ENCODE data around the gene NPY4R2. TPM values are rescaled to one million over a fixed set of nuclear protein-coding genes. Genes with fewer than 3 reads are reported as not detected.
"Not testable (repeated sequence)": the region's sequence is repeated elsewhere in the genome, so short reads cannot be mapped to it uniquely, and the experiment has no call there.

The NPY4R2 gene
- polyA plus RNA-seq, 1 experiment, result 0.06 TPM

DNA sequence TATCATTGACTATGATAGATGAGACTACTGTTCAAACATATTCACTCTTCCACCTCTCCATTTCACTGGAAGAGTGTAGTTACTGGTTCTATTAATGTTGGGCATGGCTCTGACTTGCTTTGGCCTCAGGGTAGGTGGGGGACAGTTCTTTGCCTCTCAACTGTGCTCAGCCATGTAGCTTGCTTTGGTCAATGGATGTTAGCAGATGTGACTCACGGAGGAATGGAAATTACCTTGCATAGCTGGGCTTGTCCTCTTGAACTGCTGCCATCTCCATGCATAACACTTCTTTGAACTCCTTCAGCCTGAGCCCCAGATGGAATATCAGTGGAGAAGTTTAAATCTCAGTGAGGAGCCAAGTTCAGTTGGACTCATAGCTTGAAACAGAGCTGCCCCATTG, 9.1 kb upstream of the NPY4R2 start:
- DNase-seq (ENCODE audit: low read depth, low spot score); H3K27me3 ChIP-seq (ENCODE audit: control insufficient read depth, insufficient read depth, low read length); POLR2A ChIA-PET; H3K4me3 ChIP-seq (ENCODE audit: low read depth, low read length); CTCF ChIA-PET; H3K9me3 ChIP-seq (ENCODE audit: control insufficient read depth, insufficient read depth, low read length); H3K27ac ChIP-seq (ENCODE audit: low read depth, low read length): not testable (repeated sequence)

GRCh38 chr10:47910486-47910885, 8.0 kb upstream of the NPY4R2 start:
- CTCF ChIA-PET; DNase-seq (ENCODE audit: low read depth, low spot score); H3K4me3 ChIP-seq (ENCODE audit: low read depth, low read length); H3K27ac ChIP-seq (ENCODE audit: low read depth, low read length); H3K27me3 ChIP-seq (ENCODE audit: control insufficient read depth, insufficient read depth, low read length); POLR2A ChIA-PET; H3K9me3 ChIP-seq (ENCODE audit: control insufficient read depth, insufficient read depth, low read length): not testable (repeated sequence)

DNA sequence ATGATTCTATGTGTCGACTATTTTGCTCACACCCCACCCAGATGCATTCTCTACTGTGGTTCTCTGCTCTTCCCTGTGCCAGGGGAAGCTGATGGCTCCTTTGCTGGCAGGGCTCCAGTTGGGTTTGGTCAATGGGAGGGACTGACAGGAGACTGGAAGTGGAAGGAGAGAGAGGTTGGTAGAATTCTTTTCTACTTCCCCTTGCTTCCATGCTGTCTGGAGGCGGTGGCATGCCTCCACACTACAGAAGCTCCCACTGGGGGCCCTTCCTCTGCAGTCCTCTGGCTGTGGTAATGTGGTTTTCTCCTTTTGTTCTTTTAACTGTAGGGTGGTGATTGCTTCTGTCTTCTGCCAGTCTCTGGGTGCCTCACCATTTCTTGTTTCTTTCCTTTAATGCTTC, 4.4 kb upstream of the NPY4R2 start:
- POLR2A ChIA-PET; DNase-seq (ENCODE audit: low read depth, low spot score); CTCF ChIA-PET: not testable (repeated sequence)

GRCh38 chr10:47915849-47916548, 2.5 kb upstream of the NPY4R2 start:
- POLR2A ChIA-PET; H3K4me3 ChIP-seq (ENCODE audit: low read depth, low read length); DNase-seq (ENCODE audit: low read depth, low spot score); H3K9me3 ChIP-seq (ENCODE audit: control insufficient read depth, insufficient read depth, low read length); H3K27me3 ChIP-seq (ENCODE audit: control insufficient read depth, insufficient read depth, low read length); H3K27ac ChIP-seq (ENCODE audit: low read depth, low read length); CTCF ChIA-PET: not testable (repeated sequence)
- TF ChIP-seq, protein P1, sequence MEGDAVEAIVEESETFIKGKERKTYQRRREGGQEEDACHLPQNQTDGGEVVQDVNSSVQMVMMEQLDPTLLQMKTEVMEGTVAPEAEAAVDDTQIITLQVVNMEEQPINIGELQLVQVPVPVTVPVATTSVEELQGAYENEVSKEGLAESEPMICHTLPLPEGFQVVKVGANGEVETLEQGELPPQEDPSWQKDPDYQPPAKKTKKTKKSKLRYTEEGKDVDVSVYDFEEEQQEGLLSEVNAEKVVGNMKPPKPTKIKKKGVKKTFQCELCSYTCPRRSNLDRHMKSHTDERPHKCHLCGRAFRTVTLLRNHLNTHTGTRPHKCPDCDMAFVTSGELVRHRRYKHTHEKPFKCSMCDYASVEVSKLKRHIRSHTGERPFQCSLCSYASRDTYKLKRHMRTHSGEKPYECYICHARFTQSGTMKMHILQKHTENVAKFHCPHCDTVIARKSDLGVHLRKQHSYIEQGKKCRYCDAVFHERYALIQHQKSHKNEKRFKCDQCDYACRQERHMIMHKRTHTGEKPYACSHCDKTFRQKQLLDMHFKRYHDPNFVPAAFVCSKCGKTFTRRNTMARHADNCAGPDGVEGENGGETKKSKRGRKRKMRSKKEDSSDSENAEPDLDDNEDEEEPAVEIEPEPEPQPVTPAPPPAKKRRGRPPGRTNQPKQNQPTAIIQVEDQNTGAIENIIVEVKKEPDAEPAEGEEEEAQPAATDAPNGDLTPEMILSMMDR (IDR thresholded peaks at IDR 0.05; ENCODE audit: low read depth, low read length), result 0 out of 2 replicates have a peak, but pooled peaks have one; percentile 10

More for the DNA sequence above, 4.4 kb upstream of the NPY4R2 start:
- not testable (repeated sequence) for H3K9me3 ChIP-seq (ENCODE audit: control insufficient read depth, insufficient read depth, low read length); H3K27ac ChIP-seq (ENCODE audit: low read depth, low read length); H3K27me3 ChIP-seq (ENCODE audit: control insufficient read depth, insufficient read depth, low read length); H3K4me3 ChIP-seq (ENCODE audit: low read depth, low read length)

GRCh38 chr10:47920610-47921009, 2.1 kb downstream of the NPY4R2 start:
- POLR2A ChIA-PET; H3K27me3 ChIP-seq (ENCODE audit: control insufficient read depth, insufficient read depth, low read length); H3K9me3 ChIP-seq (ENCODE audit: control insufficient read depth, insufficient read depth, low read length); H3K27ac ChIP-seq (ENCODE audit: low read depth, low read length); CTCF ChIA-PET; H3K4me3 ChIP-seq (ENCODE audit: low read depth, low read length): not testable (repeated sequence)
- DNase-seq (ENCODE audit: low read depth, low spot score), result peak; percentile 11

DNA sequence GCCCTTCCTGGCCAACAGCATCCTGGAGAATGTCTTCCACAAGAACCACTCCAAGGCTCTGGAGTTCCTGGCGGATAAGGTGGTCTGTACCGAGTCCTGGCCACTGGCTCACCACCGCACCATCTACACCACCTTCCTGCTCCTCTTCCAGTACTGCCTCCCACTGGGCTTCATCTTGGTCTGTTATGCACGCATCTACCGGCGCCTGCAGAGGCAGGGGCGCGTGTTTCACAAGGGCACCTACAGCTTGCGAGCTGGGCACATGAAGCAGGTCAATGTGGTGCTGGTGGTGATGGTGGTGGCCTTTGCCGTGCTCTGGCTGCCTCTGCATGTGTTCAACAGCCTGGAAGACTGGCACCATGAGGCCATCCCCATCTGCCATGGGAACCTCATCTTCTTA, 4.0 kb downstream of the NPY4R2 start:
- H3K27me3 ChIP-seq (ENCODE audit: control insufficient read depth, insufficient read depth, low read length); H3K27ac ChIP-seq (ENCODE audit: low read depth, low read length); H3K4me3 ChIP-seq (ENCODE audit: low read depth, low read length); CTCF ChIA-PET; DNase-seq (ENCODE audit: low read depth, low spot score); H3K9me3 ChIP-seq (ENCODE audit: control insufficient read depth, insufficient read depth, low read length); POLR2A ChIA-PET: not testable (repeated sequence)

DNA sequence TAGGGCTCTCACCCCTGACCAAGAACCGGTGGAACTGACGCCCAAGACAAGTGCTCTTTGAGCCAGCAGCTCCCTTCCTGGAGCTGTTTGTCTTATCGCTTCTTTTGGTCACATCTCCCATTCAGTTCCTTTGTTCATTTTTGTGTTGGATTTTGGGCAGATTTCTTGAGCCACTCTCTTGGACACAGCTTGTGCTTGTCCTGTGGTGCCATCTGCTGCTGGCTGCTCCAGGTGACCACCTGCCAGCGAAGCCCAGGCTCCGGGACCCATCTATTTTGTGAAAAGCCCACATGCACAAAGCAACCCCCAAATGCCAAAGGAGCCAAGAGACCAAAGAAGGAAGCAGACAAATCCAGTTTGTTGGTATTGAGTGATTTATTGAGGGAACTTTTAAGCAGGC, 6.2 kb downstream of the NPY4R2 start:
- CTCF ChIA-PET; POLR2A ChIA-PET; DNase-seq (ENCODE audit: low read depth, low spot score): not testable (repeated sequence)

DNA sequence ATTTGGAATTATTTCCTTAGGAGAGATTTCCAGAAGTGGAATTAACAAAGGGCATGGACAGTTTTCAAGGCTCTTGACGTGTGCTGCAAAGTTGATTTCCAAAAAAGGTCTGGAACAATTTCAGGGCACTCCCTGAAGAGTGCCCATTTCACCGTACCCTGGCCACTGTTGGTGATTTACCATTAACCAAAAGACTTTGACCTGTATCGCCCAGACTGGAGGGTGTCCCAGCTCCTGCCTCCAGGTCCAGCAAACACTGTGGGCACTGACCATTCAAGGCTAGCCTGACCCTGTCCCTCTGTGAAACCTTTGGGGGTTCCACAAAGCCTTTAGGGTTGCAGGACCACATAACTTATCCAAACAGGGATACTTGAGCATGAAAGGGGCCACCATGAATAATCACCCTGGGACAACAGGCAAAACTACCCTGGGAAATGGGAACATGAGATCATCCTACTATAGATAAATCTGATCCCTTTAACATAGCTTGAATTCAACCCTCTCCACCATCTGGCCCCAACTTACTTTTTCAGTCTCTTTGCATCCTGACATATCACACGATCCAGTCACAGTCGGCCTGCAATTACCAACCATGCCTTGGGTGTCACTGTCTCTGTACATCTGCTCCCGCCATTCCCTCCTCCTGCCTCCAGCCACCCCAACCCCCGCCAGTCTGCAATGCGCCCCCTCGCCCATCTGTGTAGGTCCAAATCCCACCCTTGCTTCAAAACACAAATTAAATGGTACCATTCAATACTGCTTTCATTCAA, 8.9 kb downstream of the NPY4R2 start:
- POLR2A ChIA-PET; CTCF ChIA-PET; H3K27ac ChIP-seq (ENCODE audit: low read depth, low read length); DNase-seq (ENCODE audit: low read depth, low spot score); H3K27me3 ChIP-seq (ENCODE audit: control insufficient read depth, insufficient read depth, low read length); H3K9me3 ChIP-seq (ENCODE audit: control insufficient read depth, insufficient read depth, low read length); H3K4me3 ChIP-seq (ENCODE audit: low read depth, low read length): not testable (repeated sequence)

More for the DNA sequence above, 6.2 kb downstream of the NPY4R2 start:
- H3K27ac ChIP-seq (ENCODE audit: low read depth, low read length); H3K4me3 ChIP-seq (ENCODE audit: low read depth, low read length); H3K9me3 ChIP-seq (ENCODE audit: control insufficient read depth, insufficient read depth, low read length); H3K27me3 ChIP-seq (ENCODE audit: control insufficient read depth, insufficient read depth, low read length): not testable (repeated sequence)

GRCh38 chr10:47928225-47928624, 9.8 kb downstream of the NPY4R2 start:
- H3K4me3 ChIP-seq (ENCODE audit: low read depth, low read length); H3K9me3 ChIP-seq (ENCODE audit: control insufficient read depth, insufficient read depth, low read length); H3K27ac ChIP-seq (ENCODE audit: low read depth, low read length); H3K27me3 ChIP-seq (ENCODE audit: control insufficient read depth, insufficient read depth, low read length); POLR2A ChIA-PET; DNase-seq (ENCODE audit: low read depth, low spot score); CTCF ChIA-PET: not testable (repeated sequence)

DNA sequence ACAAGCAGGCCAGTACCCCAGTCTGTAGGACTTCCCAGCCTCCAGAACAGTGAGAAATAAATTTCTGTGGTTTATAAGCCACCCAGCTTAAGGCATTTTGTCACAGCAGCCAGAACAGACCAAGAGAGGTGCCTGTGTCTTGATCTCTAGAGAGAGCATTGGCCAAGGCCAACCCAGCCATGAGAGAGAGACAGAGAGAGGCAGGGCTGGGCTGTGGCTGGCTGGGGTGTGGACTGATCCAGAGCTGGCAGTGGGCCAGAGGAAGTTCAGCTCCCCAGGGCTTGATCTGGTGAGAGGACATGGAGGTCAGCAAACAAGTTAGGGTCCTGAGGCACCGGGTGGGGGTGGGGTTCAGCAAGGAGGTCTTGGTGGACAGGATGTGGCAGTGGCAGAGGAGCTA, 14.4 kb downstream of the NPY4R2 start:
- CTCF ChIA-PET; H3K27ac ChIP-seq (ENCODE audit: low read depth, low read length); H3K9me3 ChIP-seq (ENCODE audit: control insufficient read depth, insufficient read depth, low read length); H3K27me3 ChIP-seq (ENCODE audit: control insufficient read depth, insufficient read depth, low read length); POLR2A ChIA-PET; H3K4me3 ChIP-seq (ENCODE audit: low read depth, low read length); DNase-seq (ENCODE audit: low read depth, low spot score): not testable (repeated sequence)

GRCh38 chr10:47933462-47933861, 15.0 kb downstream of the NPY4R2 start:
- POLR2A ChIA-PET; H3K27ac ChIP-seq (ENCODE audit: low read depth, low read length); CTCF ChIA-PET; H3K27me3 ChIP-seq (ENCODE audit: control insufficient read depth, insufficient read depth, low read length); DNase-seq (ENCODE audit: low read depth, low spot score); H3K4me3 ChIP-seq (ENCODE audit: low read depth, low read length); H3K9me3 ChIP-seq (ENCODE audit: control insufficient read depth, insufficient read depth, low read length): not testable (repeated sequence)

Measured in AG04450 (cell line).